ENCODE data around the gene HDAC10.
"Not testable (repeated sequence)": the region's sequence is repeated elsewhere in the genome, so short reads cannot be mapped to it uniquely, and the experiment has no call there.

HDAC10 gene

GRCh38 chr22:50285568-50286229, 34.6 kb upstream of the HDAC10 start:
- no peak for DNase-seq

GRCh38 chr22:50284479-50284878, 33.4 kb upstream of the HDAC10 start:
- DNase-seq: no peak

- DNase-seq: no peak
Observed at GRCh38 chr22:50283821-50284220, 32.8 kb upstream of the HDAC10 start.

DNA sequence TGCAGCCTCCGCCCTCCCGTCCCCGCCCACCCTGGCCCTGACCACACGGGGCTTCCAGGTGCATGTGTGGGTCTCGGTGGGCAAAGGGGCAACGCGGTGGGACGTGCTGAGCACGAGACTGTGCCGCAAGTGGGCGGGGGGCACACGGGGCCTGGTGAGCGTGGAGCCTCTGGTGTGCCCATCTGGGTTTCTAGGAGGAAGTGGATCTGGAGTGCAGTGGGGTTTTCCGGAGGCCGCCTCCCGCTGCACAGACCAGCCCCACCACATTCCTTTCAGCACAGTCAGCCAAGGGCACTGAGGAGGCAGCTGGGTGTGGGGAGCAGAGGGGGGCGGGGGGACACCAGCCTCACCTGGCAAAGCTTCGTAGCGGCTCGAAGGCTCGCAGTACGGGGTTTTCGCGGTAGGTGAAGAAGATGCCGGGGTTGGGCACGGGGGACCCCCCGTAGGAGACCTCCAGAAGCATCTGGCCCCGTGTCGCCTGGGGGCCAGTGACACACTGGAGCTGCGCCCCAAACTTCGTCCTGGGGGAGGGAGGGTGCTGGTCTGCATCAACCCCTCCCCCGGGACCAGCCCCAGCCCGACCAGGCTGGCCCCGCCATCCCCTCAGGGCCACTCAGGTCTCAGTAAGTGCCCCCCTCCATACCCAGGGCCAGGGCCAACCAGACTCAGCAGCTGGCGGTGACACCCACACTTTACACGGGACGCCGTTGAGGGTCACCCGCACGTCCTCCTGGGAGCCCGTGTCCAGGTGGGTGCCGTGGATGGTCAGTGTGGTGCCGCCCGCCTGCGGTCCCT, 31.5 kb upstream of the HDAC10 start:
- DNase-seq: no peak

DNA sequence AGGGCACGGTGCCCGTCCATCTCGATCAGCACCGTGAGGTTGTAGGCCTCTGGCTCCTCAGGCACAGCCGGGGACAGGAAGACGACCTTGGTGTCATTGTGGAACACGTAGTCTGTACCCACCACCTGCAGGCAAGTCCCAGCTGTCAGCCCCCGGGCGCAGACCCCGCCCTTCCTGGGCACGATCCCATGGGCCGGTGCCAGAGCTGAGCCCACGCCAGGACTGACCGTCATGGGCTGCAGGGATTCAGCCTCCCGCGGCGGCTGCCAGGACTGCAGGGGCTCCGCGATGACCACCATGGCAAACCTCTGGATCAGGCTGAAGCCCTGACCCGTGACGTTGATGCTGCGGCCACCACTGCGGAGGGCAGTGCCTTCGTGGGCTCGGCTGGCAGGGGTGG, 30.9 kb upstream of the HDAC10 start:
- DNase-seq: no peak

DNA sequence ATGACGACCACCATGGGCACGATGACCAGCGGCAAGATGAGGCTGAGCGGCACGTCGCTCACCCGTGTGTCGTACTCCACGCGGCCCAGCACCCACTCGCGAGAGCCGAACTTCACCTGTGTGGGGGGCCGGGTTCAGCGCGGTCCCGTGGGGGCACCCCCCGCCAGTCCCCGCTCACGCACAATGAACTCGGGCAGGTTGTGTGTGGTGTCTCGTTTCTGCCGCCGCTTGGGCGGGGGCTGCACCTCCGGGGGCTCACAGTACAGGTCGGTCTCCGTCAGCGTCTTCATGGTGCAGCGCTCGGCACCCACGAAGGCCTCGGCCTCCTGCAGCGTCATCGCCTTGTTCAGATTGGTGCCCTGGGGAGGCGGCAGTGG, 30.3 kb upstream of the HDAC10 start:
- no peak for DNase-seq

DNA sequence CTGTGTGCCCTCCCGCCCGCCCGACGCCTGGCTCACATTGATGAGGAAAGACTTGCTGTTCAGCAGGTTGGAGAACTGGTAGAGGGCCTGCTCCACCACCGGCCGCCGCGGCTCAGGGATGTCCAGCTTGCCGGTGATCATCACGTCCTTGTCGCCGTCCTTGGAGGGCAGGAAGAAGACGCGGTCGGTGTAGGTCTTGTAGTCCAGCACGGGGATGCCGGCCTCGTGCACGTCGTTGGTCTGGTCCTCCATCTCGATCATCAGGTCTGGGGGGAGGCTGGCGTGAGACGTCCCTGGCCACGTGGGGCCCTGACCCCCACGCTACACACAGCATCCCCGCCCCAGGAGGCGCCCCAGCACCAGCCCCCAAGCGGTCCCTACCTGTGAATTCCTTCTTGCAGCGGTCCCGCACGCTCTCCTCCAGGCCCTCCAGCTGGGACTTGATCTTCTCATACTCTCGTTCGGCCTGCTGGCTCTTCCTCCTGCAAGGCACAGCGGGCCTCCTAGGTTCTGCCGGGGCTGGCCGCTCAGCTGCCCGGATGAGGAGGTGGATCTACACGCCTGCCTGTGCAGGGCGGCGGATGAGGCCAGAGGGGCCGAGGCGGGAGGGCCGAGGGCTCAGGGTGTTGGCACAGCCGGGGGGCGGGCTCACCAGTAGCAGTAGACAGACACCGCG, 29.8 kb upstream of the HDAC10 start:
- no peak for DNase-seq

- DNase-seq: no peak
Observed at GRCh38 chr22:50280022-50280707, 29.1 kb upstream of the HDAC10 start.

- no peak for DNase-seq
Observed at GRCh38 chr22:50278956-50279619, 28.0 kb upstream of the HDAC10 start.

GRCh38 chr22:50278461-50278860, 27.4 kb upstream of the HDAC10 start:
- DNase-seq: no peak

DNA sequence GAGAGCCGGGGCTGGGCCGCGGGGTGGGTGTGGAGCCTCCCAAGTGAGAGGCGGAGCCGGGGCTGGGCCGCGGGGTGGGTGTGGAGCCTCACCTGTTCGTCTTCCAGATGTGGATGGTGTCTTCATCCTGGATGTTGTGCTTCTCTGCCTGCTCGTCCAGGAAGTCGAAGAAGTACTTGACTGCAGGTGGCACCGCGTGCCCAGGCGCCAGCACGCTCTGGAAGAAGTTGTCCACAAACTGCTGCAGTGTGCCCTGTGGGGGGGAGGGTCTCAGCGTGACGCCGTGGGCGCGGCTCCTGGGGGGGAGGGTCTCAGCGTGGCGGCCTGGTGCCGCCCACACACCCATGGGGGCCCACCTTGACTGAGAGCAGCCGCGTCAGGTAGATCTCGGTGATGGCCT, 26.7 kb upstream of the HDAC10 start:
- DNase-seq: peak in 1 of 3 experiments; percentile 1

DNA sequence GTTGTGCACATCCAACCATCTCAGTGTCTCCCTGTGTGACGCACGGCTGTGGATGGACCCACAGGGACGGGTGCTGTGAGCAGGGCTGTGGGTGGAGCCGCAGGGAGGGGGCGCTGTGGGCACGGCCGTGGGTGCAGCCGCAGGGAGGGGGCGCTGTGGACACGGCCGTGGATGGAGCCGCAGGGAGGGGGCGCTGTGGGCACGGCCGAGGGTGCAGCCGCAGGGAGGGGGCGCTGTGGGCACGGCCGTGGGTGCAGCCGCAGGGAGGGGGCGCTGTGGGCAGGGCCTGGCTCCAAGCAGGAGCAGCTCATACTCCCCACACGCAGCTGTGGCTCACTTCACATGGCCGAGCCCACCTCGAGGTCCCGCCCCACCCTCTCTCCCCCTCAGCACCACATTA, 25.1 kb upstream of the HDAC10 start:
- DNase-seq: no peak

DNA sequence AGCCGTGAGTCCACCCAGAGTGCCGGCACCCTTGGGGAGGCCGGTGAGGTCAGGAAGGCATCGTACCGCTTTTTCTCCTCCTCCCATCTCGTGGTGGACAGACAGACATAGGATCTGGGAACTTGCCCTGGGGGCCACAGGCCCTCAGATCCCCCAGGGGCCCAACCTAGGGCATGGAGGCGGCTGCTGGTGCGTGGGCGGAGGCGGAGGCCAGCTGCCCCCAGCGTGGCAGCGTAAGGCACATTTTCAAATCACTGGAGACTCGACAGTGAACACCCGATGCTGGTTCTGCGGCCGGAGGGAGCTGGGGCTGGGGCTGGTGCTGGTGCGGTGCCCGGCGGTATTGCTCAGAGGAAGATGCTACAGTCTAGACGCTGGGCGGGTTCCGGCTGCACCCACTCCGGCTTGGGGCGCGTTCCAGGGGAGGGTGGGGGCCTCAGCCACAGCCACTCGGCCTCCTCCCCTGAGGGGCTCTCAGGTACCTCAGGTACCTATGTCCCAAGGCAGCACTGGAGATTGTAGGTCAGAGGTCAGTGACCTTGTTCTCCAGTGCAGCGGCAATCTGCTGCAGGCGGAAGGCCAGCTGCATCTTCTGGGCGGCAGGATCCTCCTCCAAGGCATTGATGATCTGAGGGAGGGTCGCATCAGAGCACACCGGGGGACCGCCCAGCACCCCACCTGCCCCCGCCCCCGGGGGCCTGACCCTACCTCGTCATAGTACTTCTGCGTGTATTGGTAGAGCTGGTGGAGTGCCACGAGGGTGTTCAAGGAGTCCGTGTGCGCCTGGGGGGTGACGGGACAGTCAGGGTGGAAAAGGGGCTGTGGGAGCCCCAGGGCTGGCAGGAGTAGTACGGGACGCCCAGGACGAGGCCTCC, 24.4 kb upstream of the HDAC10 start:
- DNase-seq: no peak

DNA sequence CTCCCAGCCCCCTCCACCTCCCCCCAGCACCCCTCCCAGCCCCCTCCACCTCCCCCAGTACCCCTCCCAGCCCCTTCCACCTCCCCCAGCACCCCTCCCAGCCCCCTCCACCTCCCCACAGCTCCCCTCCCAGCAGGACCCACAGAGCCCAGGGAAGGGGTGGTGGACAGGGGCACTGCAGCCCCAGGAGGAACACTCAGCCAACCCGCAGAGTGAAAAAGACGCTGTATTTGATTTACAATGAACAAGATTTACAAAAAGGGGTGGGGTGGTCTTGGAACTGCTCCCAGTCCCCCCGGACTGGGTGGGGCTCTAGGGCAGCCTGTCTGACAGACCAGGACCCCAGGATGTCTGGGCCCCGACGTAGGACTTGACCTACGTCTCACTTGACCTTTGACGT, 23.7 kb upstream of the HDAC10 start:
- DNase-seq: no peak

DNA sequence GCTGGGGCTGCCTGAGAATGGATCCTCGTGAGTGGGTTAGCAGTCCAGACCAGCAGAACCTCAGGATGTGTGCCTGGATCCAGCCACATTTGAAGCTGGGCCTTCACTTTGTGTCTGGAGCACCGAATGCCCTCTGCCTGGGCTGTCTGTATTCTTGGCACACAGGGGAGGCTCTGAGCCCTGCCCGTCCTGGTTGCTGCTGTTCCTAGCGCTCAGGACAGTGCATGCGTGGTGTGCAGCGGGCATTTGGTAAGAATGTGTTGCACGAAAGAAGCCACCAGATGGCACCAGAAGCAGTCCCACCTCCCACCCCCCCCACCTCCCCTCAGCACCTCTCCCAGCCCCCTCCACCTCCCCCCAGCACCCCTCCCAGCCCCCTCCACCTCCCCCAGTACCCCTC, 23.2 kb upstream of the HDAC10 start:
- peak in 2 of 3 experiments; percentile 13 to 52 for DNase-seq

- not testable (repeated sequence) for DNase-seq
Observed at GRCh38 chr22:50273781-50274180, 22.7 kb upstream of the HDAC10 start.

DNA sequence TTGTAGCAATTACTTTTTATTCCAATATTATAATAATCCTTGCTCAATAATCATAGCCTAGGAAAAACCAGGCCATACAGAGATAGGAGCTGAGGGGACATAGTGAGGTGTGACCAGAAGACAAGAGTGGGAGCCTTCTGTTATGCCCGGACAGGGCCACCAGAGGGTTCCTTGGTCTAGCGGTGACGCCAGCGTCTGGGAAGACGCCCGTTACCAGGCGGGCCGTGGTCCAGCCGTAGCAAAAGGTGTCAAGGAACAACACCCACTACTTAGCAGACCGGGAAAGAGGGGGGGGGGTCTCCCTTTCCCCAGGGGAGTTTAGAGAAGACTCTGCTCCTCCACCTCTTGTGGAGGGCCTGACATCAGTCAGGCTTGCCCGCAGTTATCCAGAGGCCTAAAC, 22.3 kb upstream of the HDAC10 start:
- DNase-seq: not testable (repeated sequence)

DNA sequence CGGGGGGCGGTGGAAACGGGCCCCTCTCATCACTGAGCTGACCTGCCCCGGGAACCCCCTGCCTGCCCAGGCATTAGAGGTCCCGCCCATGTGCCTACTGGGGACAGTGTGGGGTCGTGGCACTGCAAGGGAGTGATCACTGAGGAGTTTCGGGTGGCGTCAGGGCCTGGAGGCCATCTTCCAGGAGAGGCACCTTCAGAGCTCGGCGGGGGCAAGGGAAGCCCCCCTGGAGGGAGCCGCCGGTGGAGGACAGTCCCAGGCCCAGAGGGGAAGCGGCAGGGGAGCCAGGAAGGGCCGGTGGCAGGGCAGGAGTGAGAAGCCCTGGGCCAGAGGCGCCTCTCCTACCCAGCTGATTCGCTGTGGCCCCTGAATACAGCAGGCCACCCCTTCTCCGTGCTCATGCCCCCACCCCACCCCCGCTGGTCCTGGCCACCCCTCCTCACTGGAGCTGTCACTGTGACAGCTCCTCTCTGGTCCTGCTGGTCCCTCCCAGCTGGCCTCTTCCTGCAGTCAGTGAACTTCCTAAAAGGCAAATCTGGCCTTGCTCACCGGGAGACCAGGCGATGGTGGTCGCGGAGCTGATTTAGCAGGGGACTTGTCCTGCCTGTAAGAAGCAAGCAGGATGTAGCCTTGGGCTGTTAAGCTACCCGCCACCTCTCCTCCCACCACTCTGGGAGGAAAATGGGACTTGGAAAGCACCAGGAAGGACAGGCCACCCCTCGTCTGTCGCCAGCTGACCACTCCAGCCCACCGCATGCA, 21.2 kb upstream of the HDAC10 start:
- peak in 1 of 3 experiments; percentile 12 for DNase-seq

DNA sequence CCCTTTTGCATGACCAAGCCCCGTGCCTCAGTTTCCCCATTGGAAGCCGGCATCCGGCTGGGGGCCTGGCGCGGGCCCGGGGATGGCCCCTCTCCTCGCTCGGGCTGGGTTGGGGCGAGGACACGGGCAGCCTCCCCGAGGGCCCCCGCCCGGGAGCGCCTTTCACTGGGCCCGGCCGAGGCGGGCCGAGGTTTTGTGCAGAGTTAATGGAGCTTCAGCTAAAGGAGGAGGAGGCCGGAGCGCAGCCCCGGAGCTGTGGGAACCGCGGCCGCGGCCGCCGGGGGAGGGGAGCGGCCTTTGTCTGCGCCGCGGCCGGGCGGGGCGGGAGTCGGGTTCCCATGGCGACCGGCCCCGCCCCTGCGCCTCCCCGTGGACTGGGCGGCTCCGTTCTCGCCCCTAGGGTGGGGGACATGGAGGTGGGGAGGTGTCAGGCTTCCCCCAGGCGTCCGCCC, 20.5 kb upstream of the HDAC10 start:
- peak; percentile 19 to 74 (median 64) for DNase-seq

- DNase-seq: peak in 2 of 3 experiments; percentile 26 to 43
Observed at GRCh38 chr22:50270666-50271394, 19.8 kb upstream of the HDAC10 start.

All from NCI-H1417 (cell line).